Measurements from ENCODE around the gene NRIP1.

DNA sequence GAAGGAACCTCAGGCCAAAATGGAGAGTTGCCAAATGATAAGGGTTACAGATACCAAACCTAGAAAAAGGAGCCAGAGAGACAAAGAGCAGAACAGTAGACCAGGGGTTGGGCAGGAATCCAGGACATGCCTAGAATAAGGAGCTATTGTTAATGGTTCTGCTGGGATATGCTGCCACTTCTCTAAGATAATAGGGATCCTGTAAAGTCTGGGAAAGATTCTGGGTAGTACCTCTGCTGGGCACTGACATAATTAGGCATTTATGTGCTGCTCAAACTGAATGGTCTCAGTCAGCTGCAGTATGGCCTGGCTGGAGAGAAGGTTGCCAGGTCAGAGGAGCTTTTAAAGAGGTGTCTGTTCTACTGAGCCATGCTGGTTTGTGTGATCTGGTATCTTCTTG is 19.9 kb upstream of the NRIP1 start:
- TF ChIP-seq CTCF (IDR thresholded peaks at IDR 0.05), result no peak
- TF ChIP-seq EZH2 (IDR thresholded peaks at IDR 0.05), result no peak
